GM19467 (cell line): ENCODE measurements around the gene ZNF24.

ENCODE experiments used
- ATAC-seq: cut with Tn5 transposase; IDR thresholded peaks from one replicate; pipeline ENCODE4 v1.9.1; 2021; ENCODE audit warnings: mild to moderate bottlenecking, moderate library complexity; ENCODE audit not compliant: unreplicated experiment

Gene ZNF24

DNA sequence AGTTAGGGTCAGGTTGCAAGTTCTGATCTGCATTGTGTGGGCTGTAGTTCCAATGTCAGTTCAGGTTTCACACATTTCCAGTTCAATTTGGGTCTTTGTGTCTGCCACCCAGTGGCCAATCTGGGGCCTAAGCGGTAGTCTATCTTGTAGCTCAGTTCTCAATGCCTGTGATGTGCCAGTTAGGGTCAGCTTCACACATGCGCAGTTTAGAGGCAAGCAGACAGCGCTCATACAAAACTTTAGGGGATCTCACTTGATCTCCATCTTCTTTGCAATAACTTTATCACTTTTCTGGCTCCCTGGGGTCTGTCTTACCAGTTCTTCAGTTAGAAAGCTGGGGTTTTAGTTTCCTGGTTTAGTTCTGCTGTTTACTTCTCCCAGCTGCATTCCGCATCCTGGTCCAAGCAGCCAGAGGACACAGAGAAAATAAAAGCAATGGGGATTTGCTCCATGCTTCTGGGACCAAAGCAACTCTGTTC, 11.0 kb upstream of the ZNF24 start:
- peak; percentile 98 for ATAC-seq

DNA sequence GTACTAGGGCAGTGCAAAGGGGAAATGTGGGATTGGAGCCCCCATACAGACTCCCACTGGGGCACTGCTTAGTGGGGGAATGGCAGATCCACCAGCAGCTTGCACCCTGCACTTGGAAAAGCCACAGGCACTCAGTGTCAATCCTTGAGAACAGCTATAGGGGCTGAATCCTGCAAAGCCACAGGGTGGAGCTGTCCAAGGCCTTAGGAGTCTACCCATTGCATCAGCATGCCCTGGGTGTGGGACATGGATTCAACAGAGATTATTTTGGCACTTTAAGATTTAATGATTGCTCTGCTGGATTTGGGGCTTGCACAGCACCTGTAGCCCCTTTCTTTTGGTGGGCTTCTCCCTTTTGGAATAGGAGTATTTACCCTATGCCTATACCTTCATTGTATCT, 8.6 kb upstream of the ZNF24 start:
- ATAC-seq = no peak

DNA sequence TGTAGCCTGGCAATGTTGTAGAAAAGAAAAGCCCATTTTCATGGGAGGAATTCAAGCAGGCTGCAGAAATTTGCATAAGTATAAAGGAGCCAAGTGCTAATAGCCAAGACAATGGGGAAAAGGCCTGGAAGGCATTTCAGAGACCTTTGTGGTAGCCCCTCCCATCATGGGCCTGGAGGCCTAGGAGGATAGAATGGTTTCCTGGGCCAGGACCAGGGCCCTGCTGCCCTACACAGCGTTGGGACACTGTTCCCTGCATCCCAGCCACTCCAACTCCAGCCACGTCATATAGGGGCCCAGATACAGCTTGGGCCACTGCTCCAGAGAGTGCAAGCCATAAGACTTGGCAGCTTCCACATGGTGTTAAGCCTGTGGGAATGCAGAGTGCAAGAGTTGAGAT, 8.1 kb upstream of the ZNF24 start:
- no peak for ATAC-seq

DNA sequence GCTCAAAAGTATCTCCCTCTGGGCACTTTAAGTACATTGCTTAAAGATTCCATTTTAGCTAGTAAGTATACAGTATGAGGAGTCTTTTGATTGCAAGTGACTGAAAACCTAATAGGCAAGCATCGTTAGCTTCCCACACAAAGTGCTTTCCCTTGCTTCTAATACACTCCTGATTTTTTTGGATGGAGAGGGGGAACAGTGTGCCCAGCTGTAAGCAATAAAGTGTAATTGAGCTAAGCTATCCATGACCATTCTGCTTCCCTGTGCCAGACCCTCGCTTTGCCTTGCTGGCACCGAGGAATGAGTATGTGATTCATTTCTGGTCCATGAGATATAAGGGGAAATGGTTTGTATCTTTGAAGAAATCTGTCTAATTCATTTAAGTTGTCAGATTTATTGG, 3.8 kb upstream of the ZNF24 start:
- ATAC-seq = no peak

DNA sequence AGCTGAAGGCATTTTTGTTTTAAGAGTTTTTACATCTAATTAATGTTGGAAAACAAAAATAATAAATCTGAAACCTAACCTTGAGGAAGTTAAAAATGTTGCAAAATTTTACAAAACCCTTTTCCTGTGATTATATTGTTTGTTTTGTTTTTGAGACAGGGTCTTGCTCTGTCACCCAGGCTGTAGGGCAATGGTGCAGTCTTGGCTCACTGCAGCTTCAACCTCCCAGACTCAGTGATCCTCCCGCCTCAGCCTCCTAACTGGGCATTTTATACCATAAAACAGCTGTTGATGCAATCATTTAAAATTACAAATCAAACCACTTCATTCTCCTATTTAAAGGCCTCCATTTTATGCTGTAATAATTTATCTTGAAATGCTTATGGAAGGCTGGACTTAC, 1.7 kb upstream of the ZNF24 start:
- ATAC-seq = no peak

DNA sequence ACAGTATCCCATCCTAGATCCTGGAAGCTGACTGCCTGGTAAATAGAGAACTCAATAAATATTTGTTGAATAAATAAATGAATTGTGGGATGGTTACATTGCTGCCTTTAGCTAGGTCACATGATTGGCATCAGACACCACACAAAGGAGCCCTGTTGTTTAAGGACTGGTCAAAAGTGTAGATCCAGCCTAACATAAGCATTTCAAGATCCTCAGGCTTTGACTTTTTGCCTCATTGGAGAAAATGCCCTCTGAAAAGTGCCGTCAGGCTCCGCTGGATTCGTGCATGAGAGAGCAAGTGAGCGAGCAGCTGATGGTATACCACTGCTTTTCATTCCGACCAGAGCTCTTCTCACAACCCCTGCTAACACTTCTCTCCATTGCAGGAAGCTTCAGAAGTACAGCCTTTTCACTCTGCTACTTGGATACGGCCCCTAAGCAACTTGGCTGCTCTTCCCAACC, 1.3 kb upstream of the ZNF24 start:
- ATAC-seq = no peak

DNA sequence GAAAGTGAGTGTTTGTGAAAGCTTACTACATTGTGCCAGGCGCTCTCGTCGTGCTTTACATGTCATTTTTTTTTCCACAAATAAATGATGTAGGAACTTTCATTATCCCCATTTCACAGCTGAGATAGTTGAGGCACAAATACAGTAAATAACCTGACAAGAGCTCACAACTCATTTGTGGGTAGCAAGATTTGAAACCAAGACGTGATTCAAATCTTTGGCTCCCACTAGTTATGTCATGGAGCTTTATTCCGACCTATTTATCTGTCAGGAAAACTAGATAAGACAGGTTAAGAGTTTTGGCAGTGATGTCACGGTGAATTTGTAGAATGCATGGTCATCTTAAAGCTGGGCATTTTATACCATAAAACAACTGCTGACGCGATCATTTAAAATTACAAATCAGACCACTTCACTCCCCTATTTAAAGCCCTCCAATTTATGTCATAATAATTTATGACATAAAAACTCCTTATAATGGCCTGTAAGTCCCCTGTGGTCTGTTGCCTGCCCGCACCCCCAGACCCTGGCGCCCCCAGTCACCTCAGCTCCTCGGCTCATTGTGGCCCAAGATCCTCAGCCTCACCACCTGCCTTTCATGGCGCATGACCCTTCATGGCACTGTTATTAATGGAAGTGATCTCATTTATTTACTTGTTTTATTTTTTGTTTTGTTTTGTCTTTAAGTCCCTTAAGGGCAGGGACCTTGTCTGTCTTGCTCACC, 678 bp upstream of the ZNF24 start:
- no peak for ATAC-seq

DNA sequence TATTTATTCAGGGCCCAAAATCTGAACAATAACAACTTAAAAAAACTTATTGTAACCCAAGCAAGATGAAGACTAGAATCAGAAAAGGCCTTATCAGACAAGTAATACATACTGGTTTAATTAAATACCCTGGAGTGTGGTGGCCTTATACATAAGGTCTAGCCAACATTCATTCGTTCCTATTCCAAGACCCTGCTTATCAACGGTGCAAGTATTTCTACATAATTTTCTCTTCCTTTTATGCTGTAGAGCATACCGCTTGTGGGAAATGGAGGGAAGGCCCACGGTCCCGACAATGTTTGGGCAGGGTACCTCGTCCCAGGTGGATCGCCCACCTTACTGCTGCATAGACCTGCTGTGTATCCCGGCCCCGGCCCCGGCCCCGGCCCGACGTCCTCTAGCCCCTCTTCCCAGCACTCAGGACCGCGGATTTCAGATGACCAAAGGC, 708 bp downstream of the ZNF24 start:
- ATAC-seq = no peak

DNA sequence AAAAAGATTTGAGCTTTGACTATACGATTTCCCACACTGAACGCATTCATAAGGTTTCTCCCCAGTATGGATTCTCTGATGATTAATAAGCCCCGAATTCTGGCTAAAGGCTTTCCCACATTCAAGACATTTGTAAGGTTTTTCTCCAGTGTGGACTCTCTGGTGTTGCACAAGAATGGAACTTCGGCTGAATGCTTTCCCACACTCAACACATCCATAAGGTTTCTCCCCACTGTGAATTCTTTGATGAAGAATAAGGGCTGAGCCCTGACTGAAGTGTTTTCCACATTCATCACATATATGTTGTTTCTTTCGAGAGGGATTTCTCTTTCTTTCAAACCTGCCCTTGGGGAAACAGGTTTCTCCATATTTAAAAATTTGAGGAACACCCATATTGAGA, 6.9 kb downstream of the ZNF24 start:
- no peak for ATAC-seq

DNA sequence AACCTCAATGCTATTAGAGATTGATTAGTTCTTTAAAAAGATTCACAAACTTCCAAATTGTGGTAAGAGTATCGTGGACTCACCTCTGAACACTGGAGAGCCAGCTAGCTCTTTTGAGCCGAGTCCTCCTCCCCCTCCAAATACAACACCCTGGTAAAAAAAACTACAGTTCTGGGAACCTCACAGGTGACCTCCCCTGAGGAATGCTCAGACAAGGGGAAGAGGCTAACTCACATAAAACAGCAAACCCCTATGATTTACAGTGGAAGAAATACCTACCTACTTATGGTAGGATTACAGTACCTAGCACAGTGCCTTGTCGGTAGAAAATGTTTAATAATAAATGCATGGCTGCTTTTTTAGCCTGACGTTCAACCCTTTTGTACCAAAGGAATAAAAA, 8.4 kb downstream of the ZNF24 start:
- ATAC-seq = no peak

DNA sequence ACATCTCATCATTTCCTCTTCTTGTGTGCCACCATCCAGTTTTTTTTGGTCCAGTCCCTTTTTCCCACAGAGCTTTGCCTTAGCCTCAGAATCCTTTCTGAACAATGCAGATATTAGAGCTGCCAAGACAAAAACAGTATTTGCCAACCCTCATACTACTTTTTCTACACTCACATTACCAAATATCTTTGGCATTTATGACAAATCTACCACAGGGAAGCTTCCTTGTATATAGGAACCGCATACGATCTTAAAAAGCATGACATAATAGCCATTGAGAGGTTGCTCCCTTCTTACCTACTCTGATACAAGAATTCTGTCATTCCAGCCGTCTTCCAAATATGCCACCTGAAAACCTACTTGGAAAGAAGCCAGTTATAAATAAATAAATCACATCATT, 9.4 kb downstream of the ZNF24 start:
- ATAC-seq = no peak

DNA sequence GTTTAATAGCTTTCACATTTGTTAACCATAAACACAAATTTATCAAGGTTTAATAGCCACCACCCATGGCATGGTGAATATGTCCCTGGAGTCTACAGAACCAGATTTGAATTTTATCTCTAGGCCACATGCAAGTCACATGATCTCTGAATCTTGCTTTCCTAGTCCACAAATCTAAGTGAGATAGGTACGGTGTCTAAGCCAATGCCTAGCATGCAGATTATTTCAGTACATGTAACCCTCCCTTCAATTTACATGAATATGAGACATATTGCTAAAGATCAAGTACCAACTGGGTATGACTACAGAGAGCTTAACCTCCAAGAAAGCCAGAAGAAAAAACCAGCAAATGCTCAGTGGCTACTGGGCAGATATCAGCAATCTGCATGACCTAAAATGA, 10.0 kb downstream of the ZNF24 start:
- no peak for ATAC-seq

DNA sequence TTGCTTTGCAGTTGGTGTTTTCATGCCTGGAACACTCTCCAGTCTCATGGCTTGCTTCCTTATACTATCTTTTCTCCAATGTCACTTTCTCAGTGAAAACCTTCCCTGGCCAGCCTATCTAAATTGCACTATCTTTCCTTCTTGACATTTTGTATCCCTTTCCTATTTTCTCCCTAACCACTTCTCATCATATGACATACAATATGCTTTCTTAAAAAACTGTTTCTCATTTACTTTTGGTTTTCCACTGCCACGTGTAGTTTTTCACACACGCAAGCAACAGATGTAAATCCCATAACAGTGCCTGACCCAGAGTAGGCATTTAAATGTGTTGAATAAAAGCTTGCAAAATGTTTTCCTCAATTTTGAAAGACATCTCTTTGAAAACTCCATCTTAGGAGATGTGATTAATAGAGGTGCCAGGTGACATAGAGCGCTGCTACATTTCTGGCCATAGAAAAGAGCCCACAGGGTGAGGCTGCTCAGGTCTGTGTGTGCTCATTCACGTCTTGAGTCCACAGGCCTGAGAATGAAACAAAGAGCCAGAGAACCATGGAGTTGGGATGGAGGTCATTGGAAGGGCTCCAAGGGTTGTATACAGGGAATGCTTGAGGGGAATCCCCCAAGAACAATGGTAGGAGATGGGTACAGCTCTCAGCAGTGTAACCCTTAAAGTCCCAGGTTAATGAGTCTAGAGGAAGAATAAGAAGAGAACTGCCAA, 12.7 kb downstream of the ZNF24 start:
- no peak for ATAC-seq

DNA sequence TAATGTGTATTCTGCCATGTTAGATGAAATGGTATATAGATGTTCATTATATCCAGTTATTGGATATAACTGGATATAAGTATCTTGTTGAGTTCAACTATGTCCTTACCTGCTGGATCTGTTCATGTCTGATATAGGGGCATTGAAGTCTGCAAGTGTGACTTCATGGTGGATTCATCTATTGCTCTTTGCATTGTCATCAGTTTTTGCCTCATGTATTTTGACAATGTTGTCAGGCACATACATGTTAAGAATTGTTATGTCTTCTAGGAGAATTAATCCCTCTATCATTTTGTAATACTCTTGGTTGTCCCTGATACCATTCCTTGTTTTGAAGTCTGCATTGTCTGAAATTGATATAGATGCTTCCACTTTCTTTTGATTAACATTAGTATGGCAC, 15.4 kb downstream of the ZNF24 start:
- no peak for ATAC-seq

DNA sequence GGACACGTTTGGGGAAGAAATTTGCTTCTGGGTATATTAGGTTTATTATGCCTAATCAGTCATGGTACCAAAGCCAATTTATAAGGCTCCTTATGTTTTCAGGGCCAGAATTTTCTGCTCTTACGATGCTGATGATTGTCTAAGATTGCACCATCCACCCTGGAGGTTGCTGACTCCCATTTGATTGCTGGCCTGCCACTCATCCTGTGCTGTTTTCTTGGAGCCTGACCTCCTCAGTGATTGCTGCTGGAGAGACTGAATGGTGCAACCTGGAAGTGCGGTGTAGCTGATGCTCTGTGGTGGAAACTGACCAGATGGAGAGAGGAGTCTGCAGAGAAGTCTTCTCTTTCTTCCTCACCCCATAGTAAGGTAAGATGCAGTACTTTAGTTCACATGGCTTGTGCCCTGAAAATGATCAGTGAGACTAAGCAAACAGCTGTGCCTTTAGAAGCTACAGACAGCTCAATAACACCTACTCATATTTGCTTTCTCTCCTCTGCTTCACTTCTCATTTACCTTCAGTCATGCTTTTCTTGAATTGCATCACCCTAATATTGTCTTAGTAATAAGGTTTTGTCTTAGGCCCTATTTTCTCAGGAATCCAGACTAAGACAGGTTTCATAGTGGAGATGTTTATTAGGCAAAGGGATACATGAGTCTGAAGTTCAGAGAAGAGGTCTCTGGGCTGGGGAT, 17.4 kb downstream of the ZNF24 start:
- ATAC-seq = no peak

DNA sequence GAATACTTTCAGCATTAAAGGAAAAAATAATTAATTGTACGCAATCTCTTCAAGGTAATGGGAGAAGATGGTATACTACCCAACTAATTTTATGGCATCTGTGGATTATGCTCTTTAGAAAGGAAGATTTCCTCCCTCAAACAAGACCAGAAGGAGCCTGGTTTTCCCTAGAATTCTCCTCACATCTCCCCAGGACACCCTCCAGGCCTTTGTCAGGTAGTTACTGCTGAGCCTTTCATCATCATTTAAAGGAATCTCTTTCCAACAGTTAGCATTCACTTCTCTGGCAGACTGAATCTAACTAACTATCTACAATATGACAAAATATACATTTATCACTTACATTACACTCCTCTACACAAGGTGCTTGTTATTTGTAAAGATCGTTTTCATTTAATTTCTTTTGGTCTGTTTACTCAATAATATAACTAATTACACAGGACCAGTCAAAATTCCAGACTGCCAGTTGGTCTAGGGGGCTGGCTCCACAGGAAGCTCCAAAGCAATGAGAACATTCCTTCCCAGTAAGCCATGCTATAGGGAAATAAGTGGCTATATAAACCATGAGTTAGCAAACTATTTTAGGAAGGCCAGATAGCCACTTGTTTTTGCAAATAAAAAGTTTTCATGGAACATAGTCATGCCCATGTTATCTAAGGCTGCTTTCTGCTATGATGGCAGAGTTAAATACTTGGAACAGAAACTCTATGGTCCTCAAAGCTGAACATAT, 19.1 kb downstream of the ZNF24 start:
- no peak for ATAC-seq

DNA sequence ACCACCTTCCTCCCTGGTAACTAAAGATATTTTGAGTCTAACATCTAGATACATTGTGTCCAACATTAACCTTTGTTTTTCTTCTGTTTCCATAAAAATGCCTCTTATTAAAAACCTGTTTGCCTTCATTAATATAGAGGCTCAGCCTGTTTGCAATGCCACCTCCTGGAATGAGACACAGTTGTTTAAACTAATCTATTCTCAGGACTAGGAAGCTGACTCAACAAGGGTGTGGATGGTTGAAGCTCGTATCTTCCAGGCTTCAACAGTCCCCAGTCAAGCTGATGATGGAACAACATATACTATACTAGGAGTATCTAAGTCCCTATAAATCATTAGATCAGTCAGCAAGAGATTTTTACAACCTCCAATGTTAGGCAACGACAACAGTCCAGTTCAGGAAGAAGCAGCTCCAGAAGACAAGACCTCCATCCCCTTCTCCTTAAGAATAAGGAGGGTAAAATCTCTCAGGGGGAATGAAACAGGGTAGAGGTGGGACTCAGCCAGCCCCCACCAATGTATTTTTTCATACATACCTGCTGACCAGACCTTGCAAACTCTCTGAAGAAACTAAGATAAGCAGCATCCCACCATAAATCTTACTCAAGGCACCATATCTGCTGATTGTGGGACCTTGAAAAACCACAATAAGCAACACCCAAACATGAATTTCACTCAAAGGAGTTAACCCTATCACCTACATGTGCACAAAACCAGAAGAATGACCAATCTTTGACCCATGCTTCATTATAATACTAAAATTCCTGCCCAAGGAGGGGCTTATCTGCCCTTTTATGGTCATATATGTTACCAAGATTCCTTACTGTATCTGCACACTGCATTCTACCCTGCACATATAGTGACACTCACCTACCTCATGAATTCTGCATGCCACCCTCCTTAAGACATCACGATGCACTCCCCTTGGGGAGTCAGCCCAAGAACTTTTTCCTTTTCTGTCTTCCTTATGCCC, 21.4 kb downstream of the ZNF24 start:
- no peak for ATAC-seq

DNA sequence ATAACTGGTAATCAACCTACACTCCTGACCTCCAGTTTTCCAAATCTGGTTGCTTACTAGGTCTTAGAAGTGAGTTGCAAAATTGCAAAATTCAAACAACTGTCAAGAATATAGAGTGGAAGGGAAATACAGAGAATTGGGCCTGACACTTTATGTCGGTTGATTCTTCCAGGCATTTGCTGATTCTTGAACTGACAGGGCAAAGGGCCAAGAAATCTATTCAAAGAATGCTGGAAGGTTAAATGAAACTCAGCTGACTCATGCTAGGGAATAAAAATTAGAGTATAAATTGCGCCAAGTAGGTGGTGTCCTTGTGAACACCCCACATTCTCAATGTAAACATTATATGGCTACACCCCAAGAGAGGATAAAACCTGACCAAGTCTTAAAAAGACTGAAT, 32.7 kb downstream of the ZNF24 start:
- no peak for ATAC-seq

DNA sequence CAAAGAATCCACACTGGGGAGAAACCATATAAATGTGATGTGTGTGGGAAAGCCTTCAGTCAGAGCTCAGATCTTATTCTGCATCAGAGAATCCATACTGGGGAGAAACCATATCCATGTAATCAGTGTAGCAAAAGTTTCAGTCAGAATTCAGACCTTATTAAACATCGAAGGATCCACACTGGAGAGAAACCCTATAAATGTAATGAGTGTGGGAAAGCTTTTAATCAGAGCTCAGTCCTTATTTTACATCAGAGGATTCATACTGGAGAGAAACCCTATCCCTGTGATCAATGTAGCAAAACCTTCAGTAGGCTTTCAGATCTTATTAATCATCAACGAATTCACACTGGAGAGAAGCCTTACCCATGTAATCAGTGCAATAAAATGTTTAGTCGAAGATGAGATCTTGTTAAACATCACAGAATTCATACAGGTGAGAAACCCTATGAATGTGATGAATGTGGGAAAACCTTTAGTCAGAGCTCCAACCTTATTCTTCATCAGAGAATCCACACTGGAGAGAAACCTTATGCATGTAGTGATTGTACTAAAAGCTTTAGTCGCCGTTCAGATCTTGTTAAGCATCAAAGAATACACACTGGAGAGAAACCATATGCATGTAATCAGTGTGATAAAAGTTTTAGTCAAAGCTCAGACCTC, 37.5 kb downstream of the ZNF24 start:
- no peak for ATAC-seq
